GM23338 (cell line): ENCODE results near the gene S100A1. TPM values are rescaled to one million over a fixed set of nuclear protein-coding genes. Genes with fewer than 3 reads are reported as not detected.

ENCODE experiments used
- ATAC-seq: fragments of 200-7000 bp; cut with Tn5 transposase; 3 replicates; pipeline ENCODE4 v1.9.1; 2020
- DNase-seq: peaks from one replicate; pipeline ENCODE4 v3.0.0-alpha.2; 2015; ENCODE audit warnings: low spot score
- H2AFZ ChIP-seq: fragments of 200-600 bp; sonication (generic); 2 replicates; pipeline ENCODE4 v1.8.0; 2016; ENCODE audit warnings: antibody characterized with exemption, mild to moderate bottlenecking, moderate library complexity
- H3F3A ChIP-seq: fragments of 200-600 bp; sonication (generic); replicated peaks from 2 replicates; pipeline ENCODE4 v1.8.0; 2017; ENCODE audit warnings: antibody characterized with exemption, mixed run types, low read depth
- H3K27ac ChIP-seq: fragments of 200-600 bp; sonication (generic); 2 replicates; pipeline ENCODE4 v1.6.1; 2016; ENCODE audit warnings: low read depth
- H3K27me3 ChIP-seq: fragments of 200-600 bp; sonication (generic); 2 replicates; pipeline ENCODE4 v1.8.0; 2016; ENCODE audit warnings: mild to moderate bottlenecking, mixed run types, moderate library complexity; ENCODE audit not compliant: insufficient read depth
- H3K36me3 ChIP-seq: fragments of 200-600 bp; sonication (generic); 2 replicates; pipeline ENCODE4 v1.8.0; 2016; ENCODE audit warnings: mild to moderate bottlenecking; ENCODE audit not compliant: insufficient read depth
- H3K4me1 ChIP-seq: fragments of 200-600 bp; sonication (generic); 2 replicates; pipeline ENCODE4 v1.8.0; 2016; ENCODE audit warnings: mild to moderate bottlenecking, moderate library complexity; ENCODE audit not compliant: insufficient read depth
- H3K4me2 ChIP-seq: fragments of 200-600 bp; sonication (generic); 2 replicates; pipeline ENCODE4 v1.7.1; 2017; ENCODE audit warnings: mixed run types
- H3K4me3 ChIP-seq: fragments of 200-600 bp; sonication (generic); 2 replicates; pipeline ENCODE4 v1.6.1; 2016; ENCODE audit warnings: mixed run types
- H3K79me2 ChIP-seq: fragments of 200-600 bp; sonication (generic); replicated peaks from 2 replicates; pipeline ENCODE4 v1.8.0; 2017; ENCODE audit warnings: mild to moderate bottlenecking; ENCODE audit not compliant: insufficient read depth
- H3K9me2 ChIP-seq: fragments of 200-600 bp; sonication (generic); 2 replicates; pipeline ENCODE4 v1.8.0; 2017; ENCODE audit not compliant: insufficient read depth
- H4K20me1 ChIP-seq: fragments of 200-600 bp; sonication (generic); replicated peaks from 2 replicates; pipeline ENCODE4 v1.8.0; 2017; ENCODE audit warnings: mild to moderate bottlenecking; ENCODE audit not compliant: insufficient read depth
- H3K27ac Mint-ChIP-seq: 2 replicates; pipeline ENCODE4 v1.8.0; 2020; ENCODE audit warnings: inconsistent platforms, mild to moderate bottlenecking, moderate library complexity, mixed read lengths
- H3K27me3 Mint-ChIP-seq: 3 replicates; pipeline ENCODE4 v1.8.0; 2022; ENCODE audit warnings: low read depth, mild to moderate bottlenecking, moderate library complexity, mixed read lengths, inconsistent platforms; ENCODE audit not compliant: insufficient read depth, poor library complexity
- H3K36me3 Mint-ChIP-seq: 3 replicates; pipeline ENCODE4 v1.8.0; 2021; ENCODE audit warnings: low read depth, mild to moderate bottlenecking, inconsistent platforms, moderate library complexity, mixed read lengths
- H3K4me1 Mint-ChIP-seq: 3 replicates; pipeline ENCODE4 v1.8.0; 2020; ENCODE audit warnings: mild to moderate bottlenecking, inconsistent platforms, mixed read lengths
- H3K4me3 Mint-ChIP-seq: 3 replicates; pipeline ENCODE4 v1.8.0; 2021; ENCODE audit warnings: moderate library complexity, mild to moderate bottlenecking, inconsistent platforms, mixed read lengths
- H3K9me3 Mint-ChIP-seq: 3 replicates; pipeline ENCODE4 v1.8.0; 2020; ENCODE audit warnings: moderate library complexity, mild to moderate bottlenecking, inconsistent platforms, mixed read lengths
- CTCF ChIP-seq, 2 experiments: fragments of 200-600 bp in 1 of 2; sonication (generic) in 1 of 2; conservative IDR thresholded peaks; 2 replicates each; pipeline versions ENCODE4 v1.5.1 to v1.6.1; 2016 to 2017; ENCODE audit warnings: antibody characterized with exemption in 2 of 2, low read depth in 2 of 2, mild to moderate bottlenecking in 2 of 2, moderate library complexity in 1 of 2
- ETS1 ChIP-seq: IDR thresholded peaks from 2 replicates; pipeline ENCODE4 v1.6.1; 2016; ENCODE audit warnings: antibody characterized with exemption
- EZH2 ChIP-seq: fragments of 200-600 bp; sonication (generic); IDR thresholded peaks from one replicate; pipeline ENCODE4 v1.8.0; 2017; ENCODE audit warnings: antibody characterized with exemption, mild to moderate bottlenecking, low read depth; ENCODE audit not compliant: unreplicated experiment
- EZH2phosphoT487 ChIP-seq: fragments of 200-600 bp; sonication (generic); IDR thresholded peaks from one replicate; pipeline ENCODE4 v1.8.1; 2018; ENCODE audit warnings: antibody characterized with exemption; ENCODE audit not compliant: unreplicated experiment
- JUNB ChIP-seq: IDR thresholded peaks from one replicate; pipeline ENCODE4 v1.6.1; 2016; ENCODE audit warnings: antibody characterized with exemption; ENCODE audit not compliant: unreplicated experiment
- NANOG ChIP-seq: IDR thresholded peaks from 2 replicates; pipeline ENCODE4 v1.6.1; 2016; ENCODE audit warnings: antibody characterized with exemption, borderline replicate concordance
- REST ChIP-seq: IDR thresholded peaks from one replicate; pipeline ENCODE4 v1.6.1; 2018; ENCODE audit warnings: antibody characterized with exemption; ENCODE audit not compliant: unreplicated experiment
- STAT1 ChIP-seq: IDR thresholded peaks from one replicate; pipeline ENCODE4 v1.6.1; 2016; ENCODE audit warnings: antibody characterized with exemption; ENCODE audit not compliant: unreplicated experiment
- ZNF114 ChIP-seq: fragments of 250-450 bp; sonication (Bioruptor Pico); IDR thresholded peaks from 2 replicates; pipeline ENCODE4 v1.5.0; 2020; ENCODE audit warnings: mild to moderate bottlenecking, moderate library complexity
- ZNF331 ChIP-seq: fragments of 250-450 bp; sonication (Bioruptor Pico); IDR thresholded peaks from 2 replicates; pipeline ENCODE4 v1.5.0; 2020; ENCODE audit warnings: low read depth, mild to moderate bottlenecking, moderate library complexity
- polyA plus RNA-seq: library from polyadenylated mRNA; unstranded; fragments of >200 nt; fragmentation: Nextera tagmentation; extraction: Ambion mirVana; gene quantifications from 2 replicates; pipeline ENCODE4 v1.2.1, GENCODE V29; 2016
- total RNA-seq: library from RNA; depleted of rRNA; stranded (reverse); fragments of >200 nt; shearing (Covaris generic); gene quantifications from 2 replicates; pipeline ENCODE4 v1.2.3, GENCODE V29; 2014

The S100A1 gene
- total and polyA plus RNA-seq, 2 experiments from 2014 or later, result 0.13 to 0.66 TPM

DNA sequence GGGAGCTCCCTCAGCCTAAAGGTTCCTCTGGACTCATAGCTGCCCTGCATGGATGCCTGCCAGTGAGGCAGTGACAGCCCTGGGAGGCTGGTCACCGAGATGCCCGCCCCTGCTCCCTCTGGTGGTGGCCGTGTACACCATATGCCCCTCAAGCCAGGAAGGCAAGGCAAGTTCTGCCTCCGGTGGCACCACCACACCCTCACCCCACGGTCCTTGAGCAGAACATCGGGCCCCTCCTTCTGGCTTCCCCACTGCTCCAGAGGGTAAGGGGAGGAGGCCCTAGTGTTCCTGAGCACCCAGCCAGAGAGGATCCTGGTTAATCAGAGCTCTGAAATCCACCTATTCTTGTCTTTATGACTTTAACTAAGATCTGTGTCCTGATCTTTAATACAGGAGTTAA, 10.6 kb upstream of the S100A1 start:
- peaks cover 4% of the 10 kb centered on the region; the same call in 1 of the 2 replicates for H3K4me1 ChIP-seq
- Mint-ChIP-seq H3K36me3 (peaks cover 15% of the 10 kb centered on the region), H3K4me1 (peaks cover 23% of the 10 kb centered on the region), H3K9me3 (no peaks in the 10 kb centered on the region), H3K4me3 (no peak overlapping the region), H3K27ac (no peak overlapping the region), H3K27me3 (peaks cover 13% of the 10 kb centered on the region)
- no peak overlapping the region for H3K4me2 ChIP-seq
- DNase-seq (peak; percentile 60), ATAC-seq (peak; percentile 62)
- H3K27me3 ChIP-seq, result no peaks in the 10 kb centered on the region
- TF ChIP-seq EZH2phosphoT487 (no peak), CTCF (conservative IDR thresholded peaks at IDR 0.05; ENCODE audit: low read depth in 2 of 2) (peak; percentile 41 to 76; a peak in 3 of 4 replicates)
- no peak overlapping the region for H2AFZ ChIP-seq
- H3K79me2 ChIP-seq, result no peaks in the 10 kb centered on the region
- no peaks in the 10 kb centered on the region for H4K20me1 ChIP-seq
- no peaks in the 10 kb centered on the region for H3K9me2 ChIP-seq
- H3F3A ChIP-seq, result no peaks in the 10 kb centered on the region
- no peaks in the 10 kb centered on the region for H3K36me3 ChIP-seq
- H3K4me3 ChIP-seq, result no peak overlapping the region
- H3K27ac ChIP-seq, result no peak overlapping the region

DNA sequence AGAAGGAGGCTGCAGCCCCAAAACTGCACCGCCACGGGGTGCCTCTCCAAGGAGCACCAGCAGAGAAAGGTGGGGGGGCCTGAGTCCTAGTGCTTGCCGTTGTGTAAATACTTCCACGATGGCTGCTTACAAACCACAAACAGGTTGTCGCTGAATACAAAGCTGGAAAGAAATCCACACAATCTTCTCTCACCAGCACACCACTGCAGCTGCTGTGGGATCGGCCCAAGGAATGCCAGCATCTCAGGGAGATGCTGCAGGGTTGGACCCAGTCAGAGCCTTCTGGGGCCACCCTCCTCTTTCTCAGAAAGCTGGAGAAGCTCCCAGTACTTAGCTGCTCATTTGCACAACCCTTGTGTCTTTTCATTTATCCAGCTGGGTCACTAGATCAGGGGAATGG, 9.1 kb upstream of the S100A1 start:
- Mint-ChIP-seq H3K9me3 (no peaks in the 10 kb centered on the region), H3K36me3 (peaks cover 22% of the 10 kb centered on the region), H3K4me3 (no peak overlapping the region), H3K27me3 (peaks cover 13% of the 10 kb centered on the region), H3K27ac (no peak overlapping the region), H3K4me1 (peaks cover 29% of the 10 kb centered on the region)
- no peak overlapping the region for H3K4me3 ChIP-seq
- no peaks in the 10 kb centered on the region for H3K9me2 ChIP-seq
- no peak overlapping the region for H3K27ac ChIP-seq
- no peaks in the 10 kb centered on the region for H3K36me3 ChIP-seq
- ATAC-seq (no peak), DNase-seq (no peak)
- no peaks in the 10 kb centered on the region for H4K20me1 ChIP-seq
- no peaks in the 10 kb centered on the region for H3K79me2 ChIP-seq
- H2AFZ ChIP-seq, result no peak overlapping the region
- H3K27me3 ChIP-seq, result no peaks in the 10 kb centered on the region
- 0 out of 2 replicates have a peak, but pooled peaks cover 2% of the 10 kb centered on the region for H3F3A ChIP-seq
- no peak overlapping the region for H3K4me2 ChIP-seq
- H3K4me1 ChIP-seq, result peaks cover 13% of the 10 kb centered on the region
- no peak for TF ChIP-seq ZNF114 (CRISPR knock-in tag)
- no peak for TF ChIP-seq NANOG
- TF ChIP-seq ETS1, result no peak
- TF ChIP-seq JUNB, result no peak
- TF ChIP-seq STAT1, result no peak
- no peak for TF ChIP-seq ZNF331
- no peak for TF ChIP-seq REST
- no peak for TF ChIP-seq EZH2phosphoT487
- TF ChIP-seq EZH2, result no peak
